AML-193 (cell line): Measurements from ENCODE around the gene ARL3.
A peak's percentile ranks its signal among the peaks of the same experiment; 100 is the strongest.
"Not testable (repeated sequence)": the region's sequence is repeated elsewhere in the genome, so short reads cannot be mapped to it uniquely, and the experiment has no call there.

Experiments used
- DNase-seq, 2 experiments: peaks; one replicate each; lab custom pipeline; 2025; lab: John Stamatoyannopoulos, UW

The ARL3 gene

DNA sequence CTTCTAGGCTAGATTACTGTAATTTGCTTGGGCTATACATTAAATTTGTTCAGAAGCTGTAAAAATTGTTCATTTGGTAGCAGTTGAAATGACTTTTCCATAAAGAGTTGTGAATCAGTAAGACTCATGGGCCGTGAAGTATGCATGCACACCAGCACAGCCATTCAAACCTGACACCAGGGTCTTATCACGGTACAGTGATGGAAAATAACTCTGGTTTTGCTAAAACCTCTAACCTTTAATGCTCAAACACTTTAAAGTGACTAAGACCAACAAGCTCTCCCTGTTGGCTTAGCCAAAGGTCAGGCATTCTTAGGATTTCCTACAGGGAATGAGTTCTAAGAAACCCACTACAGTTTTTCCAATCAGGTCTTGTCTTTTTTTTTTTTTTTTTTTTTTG lies 11.5 kb downstream of the ARL3 start:
- DNase-seq: no peak

DNA sequence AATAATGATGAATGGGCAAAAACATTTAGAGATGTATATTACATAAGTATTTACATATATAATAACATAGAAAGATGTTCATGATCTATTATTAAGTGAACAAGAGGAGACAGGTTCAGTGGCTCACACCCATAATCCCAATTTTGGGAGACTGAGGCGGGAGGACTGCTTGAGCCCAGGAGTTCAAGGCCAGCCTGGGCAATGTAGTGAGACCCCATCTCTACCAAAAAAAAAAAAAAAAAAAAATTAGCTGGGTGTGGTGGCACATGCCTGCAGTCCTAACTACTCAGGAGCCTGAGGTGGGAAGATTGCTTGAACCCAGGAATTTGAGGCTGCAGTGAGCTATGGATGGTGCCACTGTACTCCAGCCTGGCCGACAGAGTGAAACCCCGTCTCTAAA lies 12.4 kb downstream of the ARL3 start:
- DNase-seq: no peak

GRCh38 chr10:102701272-102701671 lies 12.9 kb downstream of the ARL3 start:
- no peak for DNase-seq

- no peak for DNase-seq
Observed at GRCh38 chr10:102698894-102699293, 15.3 kb downstream of the ARL3 start.

- no peak for DNase-seq
Observed at GRCh38 chr10:102696736-102697135, 17.5 kb downstream of the ARL3 start.

GRCh38 chr10:102695401-102695800 lies 18.8 kb downstream of the ARL3 start:
- DNase-seq: not testable (repeated sequence)

DNA sequence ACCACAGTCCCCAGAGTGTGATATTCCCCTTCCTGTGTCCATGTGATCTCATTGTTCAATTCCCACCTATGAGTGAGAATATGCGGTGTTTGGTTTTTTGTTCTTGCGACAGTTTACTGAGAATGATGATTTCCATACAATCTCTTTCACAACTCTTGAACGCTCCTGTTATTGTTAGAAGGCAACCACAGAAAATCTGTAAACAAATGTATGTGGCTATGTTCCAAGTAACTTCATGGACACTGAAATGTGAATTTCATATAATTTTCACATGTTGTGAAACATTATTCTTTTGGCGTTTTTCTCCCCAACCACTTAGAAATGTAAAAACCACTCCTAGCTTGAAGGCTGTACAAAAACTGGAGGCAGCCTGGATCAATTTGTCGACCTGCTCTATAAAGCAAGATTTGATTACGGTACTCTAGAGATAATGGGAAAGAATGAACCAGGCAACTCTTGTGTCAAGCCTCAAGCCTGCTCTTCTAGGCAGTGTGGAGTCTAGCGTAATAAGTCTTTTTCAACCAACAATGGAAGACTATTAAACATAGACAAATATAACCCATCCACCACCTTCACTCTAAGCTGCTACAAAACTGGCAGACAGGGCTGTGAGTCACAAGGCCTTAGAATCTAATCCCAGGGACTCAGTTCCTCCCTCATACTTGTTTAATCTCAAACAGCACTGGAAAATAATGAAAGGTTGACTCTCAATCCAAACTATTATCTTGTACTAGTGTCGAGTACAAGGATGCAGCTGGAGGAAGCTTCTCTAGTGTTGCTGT lies 22.7 kb downstream of the ARL3 start:
- no peak for DNase-seq

DNA sequence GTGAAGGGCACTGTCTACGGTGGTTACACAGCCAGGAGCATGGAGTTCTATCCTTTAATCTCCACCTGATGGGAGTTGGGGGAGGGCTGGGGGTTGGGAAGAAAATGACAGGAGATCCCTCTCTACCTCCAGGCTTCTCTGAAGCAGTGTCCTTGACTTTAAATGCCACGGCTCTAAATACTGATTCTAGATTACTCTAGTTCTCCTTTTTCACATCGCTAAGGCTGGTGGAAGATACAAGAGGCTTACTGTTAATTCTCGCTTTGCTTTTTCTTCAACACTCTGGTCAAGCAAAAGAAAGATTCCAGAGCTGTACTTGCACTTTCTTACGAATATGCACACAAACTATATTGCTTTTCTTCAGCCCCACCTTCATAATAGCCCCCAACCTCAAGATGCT lies 30.5 kb downstream of the ARL3 start:
- DNase-seq: no peak

DNA sequence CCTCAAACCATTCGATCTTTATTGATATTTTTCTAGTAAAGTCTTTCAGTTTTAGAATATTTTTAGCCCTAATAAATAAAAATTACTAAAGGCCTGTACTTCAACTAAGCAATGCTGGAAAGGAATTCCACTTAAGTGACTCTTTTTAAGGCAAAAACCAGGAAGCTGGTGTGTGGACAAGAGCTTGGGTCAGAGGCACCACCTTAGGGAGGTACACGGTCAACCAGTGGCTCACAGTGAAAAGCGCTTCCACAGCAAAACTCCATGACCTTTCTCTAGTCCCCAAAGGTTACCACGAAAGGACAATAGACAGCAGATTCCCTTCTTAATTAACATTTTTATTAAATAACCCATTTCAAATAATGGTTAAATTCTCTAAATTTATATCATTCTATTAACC lies 31.2 kb downstream of the ARL3 start:
- no peak for DNase-seq

DNA sequence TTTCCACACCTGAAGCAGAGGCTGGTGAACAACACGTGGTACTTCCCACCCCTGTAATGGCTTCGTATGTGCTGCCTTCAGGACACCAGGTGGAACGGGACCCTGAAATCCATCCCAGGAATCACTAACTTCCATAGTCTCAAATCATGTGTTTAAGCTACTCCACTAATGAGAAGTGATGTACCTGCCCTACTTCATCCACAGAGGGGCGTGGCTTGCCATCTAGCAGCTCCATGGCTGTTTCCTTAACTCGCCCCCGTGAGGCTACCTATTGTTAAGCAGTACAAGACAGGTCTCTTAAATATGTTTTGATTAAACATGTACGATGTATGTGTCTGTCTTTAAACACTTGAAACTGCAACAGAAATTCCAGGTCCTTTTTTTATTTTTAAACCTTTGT lies 31.8 kb downstream of the ARL3 start:
- DNase-seq: no peak

DNA sequence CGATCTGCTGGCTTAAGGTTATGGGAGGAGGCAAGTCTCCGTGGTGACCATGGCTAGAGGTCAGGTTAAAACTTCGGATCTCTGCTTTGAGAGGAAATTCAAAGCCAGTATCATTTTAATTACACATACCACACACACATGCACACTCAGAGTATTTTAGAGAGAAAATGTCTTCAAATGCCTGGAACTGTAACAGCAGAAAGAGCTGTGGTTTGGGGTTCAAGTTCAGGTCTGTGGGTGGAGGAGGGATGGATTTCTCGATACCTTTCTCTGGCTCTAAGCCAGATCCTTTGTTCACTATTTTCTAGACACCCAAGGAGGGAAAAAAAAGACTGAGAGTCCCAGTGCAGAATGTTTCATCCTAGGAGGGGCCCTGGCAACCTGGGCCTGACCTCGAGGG lies 32.5 kb downstream of the ARL3 start:
- DNase-seq: no peak

DNA sequence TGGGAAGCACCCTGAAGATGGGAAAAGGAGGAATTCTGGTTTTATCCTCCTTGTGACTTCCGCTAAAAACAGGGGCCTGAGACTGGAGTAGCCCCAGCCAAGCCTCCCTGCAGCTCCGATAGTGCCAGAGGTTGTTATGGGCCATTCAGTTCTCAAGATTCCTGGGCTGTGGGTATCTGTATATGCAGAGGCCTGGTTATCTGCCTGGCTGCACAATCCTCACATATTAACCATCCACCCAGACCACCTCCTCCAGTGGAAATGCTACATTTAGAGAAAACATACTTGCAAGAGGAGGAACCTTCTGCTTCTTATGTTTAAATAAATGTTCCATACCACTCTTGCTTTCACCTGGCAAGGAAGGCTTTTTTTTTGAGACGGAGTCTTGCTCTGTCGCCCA lies 34.6 kb downstream of the ARL3 start:
- DNase-seq: no peak

DNA sequence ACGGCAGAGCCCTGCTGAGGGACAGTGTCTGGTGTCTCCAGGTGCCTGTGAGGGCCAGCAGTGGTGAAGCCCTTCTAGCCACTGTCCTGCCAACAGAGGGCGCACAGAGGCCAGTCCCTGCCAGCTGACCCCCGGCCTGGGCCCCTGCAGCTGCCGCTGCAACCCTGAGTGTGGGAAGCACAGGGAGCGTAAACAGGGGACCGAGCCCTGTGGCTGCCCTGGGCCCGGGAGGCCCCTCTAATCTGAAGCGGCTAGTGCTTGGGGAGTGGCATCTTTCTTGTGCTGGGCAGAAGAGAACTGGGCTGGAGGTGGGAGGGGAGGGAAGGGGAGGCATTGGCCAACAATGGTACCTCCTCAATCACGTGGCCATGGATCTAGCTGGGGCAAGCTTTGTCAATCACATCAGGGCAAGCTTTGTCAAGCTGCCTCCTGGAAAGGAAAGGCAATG lies 35.3 kb downstream of the ARL3 start:
- DNase-seq: peak; percentile 19 to 30

DNA sequence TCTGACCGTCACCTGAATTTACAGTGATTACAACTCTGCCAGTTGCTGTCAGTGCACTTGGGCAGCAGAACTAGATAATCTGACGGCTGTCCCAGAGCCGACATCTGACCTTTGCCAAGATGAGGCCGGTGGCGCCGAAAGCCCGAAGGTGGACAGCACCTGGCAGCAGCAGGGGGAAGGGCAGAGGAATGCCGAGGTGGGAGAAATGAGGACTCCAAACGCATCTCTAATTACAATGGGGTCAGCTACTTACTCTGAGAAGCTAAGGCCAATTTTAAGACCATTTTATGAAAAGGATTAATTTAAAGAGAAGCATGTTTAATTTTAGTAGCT lies 36.2 kb downstream of the ARL3 start:
- DNase-seq: no peak

DNA sequence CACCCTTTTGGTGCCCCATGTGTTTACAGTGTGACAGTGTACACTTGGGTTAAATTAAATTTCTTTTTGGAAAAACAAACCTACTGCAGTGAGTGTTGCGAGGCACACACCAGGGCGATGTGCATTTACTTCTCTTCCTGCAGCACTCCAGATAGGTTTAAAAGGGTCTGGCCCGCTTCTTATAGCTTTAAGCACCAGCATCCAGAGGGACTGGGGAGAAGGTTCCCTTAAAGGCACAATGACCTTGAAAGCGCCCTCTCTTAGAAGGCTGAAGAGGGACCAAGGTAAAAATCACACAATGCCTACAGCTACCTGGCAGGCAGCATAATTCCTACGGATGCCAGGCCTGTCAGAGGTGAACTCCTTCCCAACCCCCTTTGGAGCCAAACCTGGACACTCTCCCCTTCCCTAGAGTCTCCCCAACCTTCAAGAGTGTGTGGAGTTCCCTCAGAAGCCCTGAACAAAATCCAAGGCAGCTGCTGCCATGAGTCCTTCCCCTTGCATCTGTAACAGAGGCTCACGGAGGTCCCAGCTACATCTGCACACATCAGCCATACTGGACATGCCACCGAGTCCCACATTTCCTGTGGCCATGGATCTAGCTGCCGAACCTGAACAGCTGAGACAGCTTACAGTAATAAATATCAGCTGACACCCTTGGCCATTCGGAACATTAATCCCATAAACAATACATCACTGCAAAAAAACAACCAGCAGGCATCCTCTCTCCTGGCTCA lies 36.7 kb downstream of the ARL3 start:
- no peak for DNase-seq

DNA sequence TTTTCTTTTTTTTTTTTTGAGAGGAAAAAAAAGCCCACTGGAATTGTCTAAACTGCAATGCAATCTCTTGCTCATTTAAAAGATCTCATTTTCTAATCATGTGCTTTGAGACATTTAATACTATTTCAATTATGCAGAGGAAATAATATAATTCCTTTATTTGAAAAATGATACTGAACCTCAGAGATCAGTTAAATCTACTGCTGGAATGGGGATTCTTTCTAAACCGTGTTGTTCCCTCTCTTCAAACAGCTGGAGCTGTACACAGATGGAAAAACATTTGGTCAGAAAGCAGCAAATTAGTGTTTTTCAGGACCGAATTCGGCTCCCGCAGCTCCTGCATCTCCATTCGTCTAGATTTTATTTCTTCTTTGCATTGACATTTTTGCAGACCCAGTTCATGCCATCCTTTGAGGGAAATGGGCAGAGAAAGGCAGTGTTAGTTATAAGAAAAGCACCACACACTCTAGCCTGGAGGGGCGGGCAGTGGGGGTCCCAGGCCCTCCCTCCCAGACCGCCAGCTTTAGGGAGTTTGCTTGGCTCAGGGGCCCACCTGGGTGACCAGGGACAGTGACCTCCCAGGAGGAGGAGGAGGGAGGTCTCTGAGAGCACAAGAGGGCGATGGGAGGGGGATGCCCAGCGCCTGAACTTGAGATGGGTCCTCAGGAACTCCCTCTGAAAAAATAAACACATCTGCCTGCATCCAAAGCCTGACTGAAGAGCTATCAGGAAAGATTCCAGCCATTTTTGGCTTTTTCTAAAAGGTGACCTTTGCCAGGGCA lies 37.5 kb downstream of the ARL3 start:
- DNase-seq: no peak

DNA sequence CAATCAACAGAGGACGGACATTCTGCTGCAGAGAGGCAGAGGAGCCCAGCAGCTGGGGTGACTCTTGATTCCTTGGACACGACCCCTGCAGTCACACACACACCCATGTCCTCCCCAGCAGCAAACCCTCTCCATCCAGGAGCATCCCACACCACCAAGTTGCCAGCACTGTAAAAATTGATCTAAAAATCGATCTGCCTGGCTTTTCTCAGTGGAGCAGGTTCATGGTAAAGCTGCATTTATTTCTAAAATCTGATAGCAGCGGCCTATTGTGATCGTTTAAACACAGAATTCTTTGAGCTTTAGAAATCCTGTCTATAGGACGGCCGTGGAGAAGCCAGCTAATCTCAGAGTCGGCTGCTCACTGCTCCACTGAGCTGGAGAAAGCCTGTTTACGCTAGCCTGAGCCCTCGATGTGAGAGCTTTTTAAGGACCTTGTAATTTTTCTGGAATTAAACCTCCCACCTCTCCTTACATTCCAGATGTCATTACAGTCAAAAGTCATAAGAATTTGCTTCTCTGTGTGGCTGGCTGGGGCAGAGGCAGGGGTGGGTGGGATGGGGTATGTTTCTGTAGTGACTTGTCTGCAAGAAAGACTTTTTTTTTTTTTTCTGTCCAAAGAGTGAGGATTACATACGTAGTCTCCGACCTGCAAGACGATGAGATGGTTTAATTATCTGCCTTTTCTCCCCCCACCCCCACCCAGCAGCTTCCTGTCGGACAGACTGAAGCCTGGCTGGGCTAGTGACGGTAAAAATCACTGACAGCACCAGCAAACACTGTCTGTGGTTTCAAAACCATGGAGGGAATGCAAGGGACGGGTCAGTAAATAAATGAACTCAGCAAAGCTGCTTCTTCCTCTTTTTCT lies 38.3 kb downstream of the ARL3 start:
- peak; percentile 66 to 69 for DNase-seq

DNA sequence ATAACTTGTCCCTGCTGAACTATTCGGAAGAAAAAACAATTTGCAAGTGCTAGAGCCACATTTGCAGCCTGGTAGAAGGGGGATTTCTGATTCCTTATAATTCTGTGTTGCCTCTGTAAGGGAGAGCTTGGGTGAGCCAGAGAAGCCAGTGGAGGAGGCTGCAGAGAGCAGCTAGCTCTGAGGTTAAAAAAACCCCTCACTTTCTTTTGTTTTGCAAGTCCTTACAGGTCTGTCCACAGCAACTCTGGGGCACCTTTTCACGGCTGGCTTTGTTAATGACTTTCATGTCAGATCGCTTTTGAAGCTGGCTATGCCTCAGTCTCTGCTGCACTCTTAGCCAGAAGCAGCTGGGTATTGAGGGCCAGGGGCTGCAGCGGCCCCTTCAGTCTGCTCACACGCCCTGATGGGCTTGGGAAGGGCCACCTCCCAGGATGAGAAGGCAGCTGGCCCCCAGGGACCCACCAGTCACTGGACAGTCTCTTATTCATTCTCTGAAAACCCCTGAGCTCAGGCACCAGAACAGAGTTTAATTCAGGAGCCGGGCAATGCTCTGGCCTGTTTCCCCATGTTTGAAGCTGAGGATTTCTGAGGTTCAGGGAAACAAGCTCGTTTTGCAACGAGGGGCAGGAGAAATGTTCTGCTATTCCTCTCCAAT lies 39.1 kb downstream of the ARL3 start:
- no peak for DNase-seq

GRCh38 chr10:102674566-102674965 lies 39.6 kb downstream of the ARL3 start:
- DNase-seq: no peak

DNA sequence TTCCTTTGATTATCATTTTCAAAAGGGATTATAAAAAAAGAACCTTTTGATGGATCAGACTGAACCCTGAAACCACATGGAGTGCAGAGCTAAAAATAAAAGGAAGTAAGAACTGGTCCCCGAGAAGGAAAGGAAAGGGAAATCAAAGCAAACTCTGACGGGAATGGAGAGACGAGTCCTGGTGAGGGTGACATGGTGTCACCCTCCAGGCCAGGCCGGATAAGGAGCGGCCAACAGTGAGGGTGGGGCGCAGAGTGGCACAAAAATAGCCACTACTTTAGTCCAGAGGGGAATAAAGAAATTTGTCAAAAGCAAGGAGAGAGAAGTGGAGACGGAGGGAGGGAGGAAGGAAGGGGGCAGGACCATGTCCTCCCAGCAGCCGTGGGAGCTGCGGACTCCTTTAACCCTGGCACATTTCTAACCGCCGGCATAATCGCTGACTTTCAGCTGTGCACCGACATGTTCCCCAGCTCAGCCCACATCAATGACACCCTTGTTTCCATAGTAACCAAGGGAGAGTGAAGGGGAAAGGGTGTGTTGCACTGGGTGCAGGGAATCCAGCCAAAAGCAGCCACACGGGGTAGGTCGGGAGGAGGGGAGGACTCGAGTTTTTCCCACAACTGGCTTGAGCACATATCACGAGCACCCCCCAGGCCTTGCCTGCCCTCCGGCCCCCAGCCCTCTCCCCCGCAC lies 40.2 kb downstream of the ARL3 start:
- DNase-seq: peak; percentile 2 to 13
